H7 (cell line): ENCODE results near the gene RAB31. TPM values are rescaled to one million over a fixed set of nuclear protein-coding genes. Genes with fewer than 3 reads are reported as not detected.
"Not testable (repeated sequence)": the region's sequence is repeated elsewhere in the genome, so short reads cannot be mapped to it uniquely, and the experiment has no call there.

Source experiments
- DNase-seq: peaks from one replicate; pipeline ENCODE4 v3.0.0; 2012
- H3K27me3 ChIP-seq: 2 replicates; pipeline ENCODE4 v1.6.0; 2011; ENCODE audit warnings: mild to moderate bottlenecking, low read length; ENCODE audit not compliant: control insufficient read depth, insufficient read depth
- H3K36me3 ChIP-seq: replicated peaks from 2 replicates; pipeline ENCODE4 v1.5.1; 2011; ENCODE audit warnings: low read length; ENCODE audit not compliant: control insufficient read depth, insufficient read depth
- H3K4me3 ChIP-seq: 2 replicates; pipeline ENCODE4 v1.5.1; 2011; ENCODE audit warnings: low read depth, mild to moderate bottlenecking, control low read depth, low read length, moderate library complexity; ENCODE audit not compliant: insufficient read depth
- total RNA-seq: library from RNA; depleted of rRNA; stranded (reverse); fragments of >200 nt; shearing (Covaris generic); gene quantifications from 2 replicates; pipeline ENCODE4 v1.2.3, GENCODE V29; 2014

The RAB31 gene
- total RNA-seq, 1 experiment from 2014 or later = 29.7 TPM

- no peak for DNase-seq
- Histone ChIP-seq H3K4me3 (no peak overlapping the region), H3K36me3 (no peaks in the 10 kb centered on the region), H3K27me3 (no peaks in the 10 kb centered on the region)
Measured at GRCh38 chr18:9884532-9885140, 176.5 kb downstream of the RAB31 start.

GRCh38 chr18:9885170-9886004 lies 177.3 kb downstream of the RAB31 start, which contains the start of gene TXNDC2:
TSS of gene TXNDC2 (plus strand) at chr18:9885973. CDS start at chr18:9886681, 708 bp downstream.
- H3K4me3 ChIP-seq = no peak within 1 kb of the TSS
- DNase-seq = no peak
- no peaks in the 10 kb centered on the region for H3K27me3 ChIP-seq
- H3K36me3 ChIP-seq = no peaks in the 10 kb centered on the region

GRCh38 chr18:9886005-9886348 lies 177.9 kb downstream of the RAB31 start:
- DNase-seq = no peak

GRCh38 chr18:9887992-9888391 lies 179.9 kb downstream of the RAB31 start:
- no peak for DNase-seq
- H3K4me3 ChIP-seq = no peak overlapping the region

More at GRCh38 chr18:9886005-9886348, 177.9 kb downstream of the RAB31 start:
- H3K4me3 ChIP-seq = no peak overlapping the region
- no peaks in the 10 kb centered on the region for H3K27me3 ChIP-seq
- H3K36me3 ChIP-seq = no peaks in the 10 kb centered on the region

GRCh38 chr18:9890196-9890595 lies 182.1 kb downstream of the RAB31 start:
- no peaks in the 10 kb centered on the region for H3K36me3 ChIP-seq
- no peaks in the 10 kb centered on the region for H3K27me3 ChIP-seq
- no peak for DNase-seq
- H3K4me3 ChIP-seq = no peak overlapping the region

More at GRCh38 chr18:9887992-9888391, 179.9 kb downstream of the RAB31 start:
- Histone ChIP-seq H3K36me3 (no peaks in the 10 kb centered on the region), H3K27me3 (no peaks in the 10 kb centered on the region)

- H3K27me3 ChIP-seq = no peaks in the 10 kb centered on the region
- no peak for DNase-seq
Measured at GRCh38 chr18:9890957-9891356, 182.9 kb downstream of the RAB31 start.

GRCh38 chr18:9891515-9891914 lies 183.4 kb downstream of the RAB31 start:
- not testable (repeated sequence) for DNase-seq, H3K27me3 ChIP-seq, H3K36me3 ChIP-seq, H3K4me3 ChIP-seq

More at GRCh38 chr18:9890957-9891356, 182.9 kb downstream of the RAB31 start:
- Histone ChIP-seq H3K4me3 (no peak overlapping the region), H3K36me3 (no peaks in the 10 kb centered on the region)

- Histone ChIP-seq H3K27me3 (no peaks in the 10 kb centered on the region), H3K4me3 (no peak overlapping the region), H3K36me3 (no peaks in the 10 kb centered on the region)
- DNase-seq = no peak
Measured at GRCh38 chr18:9894454-9895068, 186.5 kb downstream of the RAB31 start.

- Histone ChIP-seq H3K36me3 (no peaks in the 10 kb centered on the region), H3K27me3 (no peaks in the 10 kb centered on the region), H3K4me3 (no peak overlapping the region)
- no peak for DNase-seq
Measured at GRCh38 chr18:9897129-9897528, 189.0 kb downstream of the RAB31 start.

- not testable (repeated sequence) for H3K27me3 ChIP-seq, H3K4me3 ChIP-seq, H3K36me3 ChIP-seq, DNase-seq
Measured at GRCh38 chr18:9897787-9898291, 189.7 kb downstream of the RAB31 start.

GRCh38 chr18:9898792-9899549 lies 190.9 kb downstream of the RAB31 start:
- H3K27me3 ChIP-seq = no peaks in the 10 kb centered on the region
- H3K4me3 ChIP-seq = no peak overlapping the region
- H3K36me3 ChIP-seq = no peaks in the 10 kb centered on the region
- DNase-seq = no peak

GRCh38 chr18:9899550-9899930 lies 191.4 kb downstream of the RAB31 start:
- H3K27me3 ChIP-seq, H3K36me3 ChIP-seq: not testable (repeated sequence)

GRCh38 chr18:9900699-9901098 lies 192.6 kb downstream of the RAB31 start:
- DNase-seq = no peak
- Histone ChIP-seq H3K27me3 (no peaks in the 10 kb centered on the region; the same call in 1 of the 2 replicates), H3K36me3 (no peaks in the 10 kb centered on the region), H3K4me3 (no peak overlapping the region)

More at GRCh38 chr18:9899550-9899930, 191.4 kb downstream of the RAB31 start:
- DNase-seq, H3K4me3 ChIP-seq: not testable (repeated sequence)

- no peaks in the 10 kb centered on the region for H3K36me3 ChIP-seq
Measured at GRCh38 chr18:9901377-9901776, 193.3 kb downstream of the RAB31 start.

More at GRCh38 chr18:9901377-9901776, 193.3 kb downstream of the RAB31 start:
- Histone ChIP-seq H3K4me3 (no peak overlapping the region), H3K27me3 (no peaks in the 10 kb centered on the region; the same call in 1 of the 2 replicates)
- no peak for DNase-seq
